ENCODE results near the gene MGAT5.

Gene MGAT5

DNA sequence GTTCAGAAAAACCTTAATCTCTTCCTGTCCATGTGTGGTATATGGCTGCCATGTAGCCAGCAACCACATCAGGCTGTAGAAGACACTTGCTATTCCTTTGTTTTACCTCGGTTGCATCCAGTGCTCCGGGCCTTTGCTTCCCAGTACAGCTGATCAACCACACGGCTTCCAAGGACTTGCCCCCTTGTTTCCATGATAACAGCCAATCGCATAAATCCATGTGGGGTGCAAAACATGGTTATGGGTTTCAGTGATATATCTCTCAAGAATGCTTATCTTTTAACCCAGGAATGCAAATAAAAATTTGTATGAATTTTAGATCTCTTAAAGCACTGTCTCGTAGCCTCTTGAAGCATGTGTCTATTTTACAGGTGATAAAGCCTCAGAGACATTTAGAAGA lies 118.3 kb downstream of the MGAT5 start:
- DNase-seq = no peak

DNA sequence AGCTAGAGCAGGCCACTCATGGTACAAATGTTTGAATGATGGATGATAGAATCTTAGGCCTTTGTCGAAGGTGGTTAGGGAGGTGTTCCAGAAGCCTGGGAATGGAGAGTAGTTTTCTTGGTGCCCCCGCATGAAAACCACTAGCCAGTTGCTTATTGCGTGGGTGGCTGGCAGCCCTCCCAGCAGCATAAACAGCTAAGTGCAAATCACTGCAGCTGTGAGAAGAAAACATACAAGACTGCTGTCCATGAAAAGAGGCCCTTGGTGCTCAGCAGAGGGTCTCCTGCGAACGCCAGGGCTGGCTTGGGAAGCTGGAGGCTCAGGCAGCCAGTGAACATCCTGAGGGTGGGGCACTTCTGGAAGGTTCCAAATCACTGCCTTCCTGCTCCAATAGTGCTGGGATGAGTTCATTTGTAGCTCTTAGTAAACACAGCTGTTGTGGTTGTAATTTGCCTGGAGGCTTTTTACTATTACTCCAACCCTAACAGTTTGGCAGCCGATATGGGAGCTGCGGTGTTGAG lies 118.8 kb downstream of the MGAT5 start:
- DNase-seq = no peak

DNA sequence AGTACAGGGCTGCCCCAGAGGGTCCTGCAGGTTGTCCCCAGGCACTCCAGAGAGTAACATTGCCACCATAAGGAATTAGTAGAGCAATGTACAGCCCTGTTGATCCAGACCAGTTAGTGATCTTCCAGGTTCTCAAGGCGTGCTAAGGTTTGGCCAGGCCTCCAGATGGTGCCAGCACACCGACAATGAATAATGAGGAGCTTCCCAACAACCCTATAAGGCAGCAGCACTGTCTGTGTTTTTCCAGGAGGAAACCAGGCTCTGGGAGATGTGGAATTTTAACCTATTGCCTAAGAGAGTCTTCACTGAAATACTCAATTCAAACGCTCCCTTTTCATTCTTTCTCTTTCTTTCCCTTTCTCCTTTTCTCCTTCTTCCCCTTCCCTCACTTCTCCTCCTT lies 122.1 kb downstream of the MGAT5 start:
- DNase-seq = no peak

DNA sequence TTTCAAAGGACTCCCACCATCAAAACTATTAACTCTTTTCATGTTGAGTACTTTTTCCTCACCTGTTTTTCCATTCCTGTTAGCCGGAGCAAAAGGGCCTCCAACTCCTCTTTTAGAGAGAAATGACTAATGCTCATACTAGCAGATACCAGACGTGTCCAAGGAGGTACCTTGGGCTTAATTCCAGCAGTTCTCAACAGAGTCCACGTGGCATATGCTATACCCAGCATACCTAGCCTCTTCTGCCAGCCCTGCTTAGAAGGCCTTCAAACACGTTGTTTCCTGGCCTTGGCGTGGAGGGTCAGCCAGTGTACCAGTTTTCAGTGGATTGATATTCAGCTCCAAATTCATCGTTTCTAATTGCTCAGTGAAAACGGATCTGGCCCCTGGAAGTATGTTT lies 123.9 kb downstream of the MGAT5 start:
- DNase-seq = no peak

DNA sequence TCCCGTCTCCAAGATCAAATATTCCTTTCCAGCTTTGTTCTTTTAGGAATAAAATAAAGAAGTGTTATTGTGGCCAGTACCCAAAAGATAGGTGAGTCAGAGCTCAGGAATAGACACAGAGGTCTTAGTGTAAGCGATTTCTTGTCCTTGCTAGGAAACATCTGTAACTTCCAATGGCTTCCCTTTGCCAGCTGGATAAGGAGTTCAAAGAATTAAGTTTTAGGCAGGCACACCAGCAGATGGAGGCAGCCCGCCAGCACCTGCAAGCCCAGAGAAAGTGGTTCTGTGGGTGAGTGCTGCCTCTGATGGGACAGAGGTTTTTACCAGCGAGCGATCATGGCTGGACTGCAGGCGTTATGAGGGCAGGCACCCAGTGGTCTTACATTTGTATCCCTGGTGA lies 125.4 kb downstream of the MGAT5 start:
- DNase-seq = no peak

DNA sequence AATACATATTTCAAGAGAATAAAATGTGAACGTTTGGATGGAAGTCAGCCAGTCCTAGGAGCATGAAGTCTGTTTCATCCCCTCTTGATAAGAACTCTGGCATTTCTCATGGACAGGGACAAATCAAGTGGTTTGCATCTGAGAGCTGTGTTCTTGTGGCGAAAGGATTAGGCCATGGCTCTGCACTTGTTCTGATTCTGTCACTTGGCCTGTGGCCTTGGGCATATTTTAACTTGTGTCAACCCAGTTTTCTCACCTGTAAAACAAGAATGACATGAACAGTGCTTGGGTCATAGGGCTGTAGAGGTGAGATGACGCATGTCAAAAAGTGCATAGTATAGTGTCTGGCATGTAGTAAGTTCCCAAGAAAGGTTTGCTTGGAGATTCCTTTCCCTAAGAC lies 125.8 kb downstream of the MGAT5 start:
- DNase-seq = no peak

DNA sequence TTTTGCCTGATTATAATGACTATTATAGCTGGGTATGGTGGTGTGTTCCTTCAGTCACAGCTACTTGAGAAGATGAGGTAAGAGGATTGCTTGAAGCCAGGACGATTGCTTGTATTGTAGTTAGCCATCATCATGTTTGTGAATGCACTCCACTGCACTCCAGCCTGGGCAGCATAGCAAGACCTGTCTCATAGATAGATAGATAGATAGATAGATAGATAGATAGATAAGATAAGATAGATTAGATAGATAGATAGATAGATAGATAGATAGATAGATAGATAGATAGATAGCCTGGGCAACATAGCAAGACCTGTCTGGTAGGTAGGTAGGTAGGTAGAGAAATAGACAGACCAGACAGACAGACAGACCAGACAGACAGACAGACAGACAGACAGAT lies 127.3 kb downstream of the MGAT5 start:
- no peak for DNase-seq

DNA sequence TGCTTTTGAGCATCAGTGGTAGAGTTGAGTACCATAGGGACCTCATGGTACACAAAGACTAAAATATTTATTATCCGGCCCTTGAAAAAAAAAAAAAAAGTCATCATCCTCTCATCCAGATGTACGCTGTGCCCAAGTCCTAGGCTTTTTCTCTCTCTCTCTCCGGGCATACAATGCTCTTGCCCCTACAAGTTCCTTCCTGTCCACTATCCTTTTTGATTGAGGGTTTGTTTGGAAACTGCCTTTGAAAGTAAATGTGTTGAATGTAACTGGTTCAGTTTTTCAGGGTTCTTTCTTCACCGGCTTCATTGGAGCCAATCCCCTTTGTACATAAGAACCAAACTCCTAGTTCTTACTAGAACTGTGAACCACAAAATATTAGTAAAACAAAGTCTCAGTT lies 130.3 kb downstream of the MGAT5 start:
- DNase-seq = no peak

DNA sequence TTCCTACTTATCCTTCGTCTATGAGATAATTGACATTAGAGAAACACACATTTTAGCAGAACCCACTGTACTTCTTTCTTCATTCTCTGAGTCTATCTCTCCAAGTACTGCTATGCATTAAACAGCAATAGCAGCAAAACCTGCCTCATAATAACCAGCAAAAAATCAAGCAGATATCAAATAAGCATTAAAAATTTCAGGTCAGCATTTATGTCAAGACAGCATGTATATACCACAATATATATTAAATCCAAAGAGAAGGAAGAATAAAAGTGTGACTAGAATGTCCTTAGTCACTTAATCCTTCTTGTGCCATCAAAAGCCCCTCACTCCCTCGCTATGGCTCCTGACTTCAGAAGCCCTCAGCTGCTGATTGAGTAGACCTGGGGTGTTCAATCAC lies 131.3 kb downstream of the MGAT5 start:
- no peak for DNase-seq

DNA sequence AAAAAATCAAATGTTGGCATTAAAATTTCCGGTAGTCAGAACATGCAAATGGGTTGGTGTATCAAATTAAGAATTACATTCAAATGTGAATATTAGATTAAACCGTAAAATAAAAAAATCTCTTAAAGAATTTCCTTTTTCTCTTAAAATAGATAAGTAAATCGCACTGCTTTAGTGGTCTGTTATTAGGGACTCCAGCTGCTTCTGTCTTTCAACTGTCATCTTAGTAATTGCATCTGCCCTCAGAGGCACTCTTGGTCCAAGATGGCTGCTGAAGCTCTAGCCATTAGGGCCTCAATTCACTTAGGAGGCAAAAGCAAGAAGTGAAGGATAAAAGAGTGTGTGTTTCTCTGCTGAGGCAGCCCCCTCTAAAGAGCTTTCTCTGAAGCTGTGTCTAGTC lies 132.4 kb downstream of the MGAT5 start:
- no peak for DNase-seq

DNA sequence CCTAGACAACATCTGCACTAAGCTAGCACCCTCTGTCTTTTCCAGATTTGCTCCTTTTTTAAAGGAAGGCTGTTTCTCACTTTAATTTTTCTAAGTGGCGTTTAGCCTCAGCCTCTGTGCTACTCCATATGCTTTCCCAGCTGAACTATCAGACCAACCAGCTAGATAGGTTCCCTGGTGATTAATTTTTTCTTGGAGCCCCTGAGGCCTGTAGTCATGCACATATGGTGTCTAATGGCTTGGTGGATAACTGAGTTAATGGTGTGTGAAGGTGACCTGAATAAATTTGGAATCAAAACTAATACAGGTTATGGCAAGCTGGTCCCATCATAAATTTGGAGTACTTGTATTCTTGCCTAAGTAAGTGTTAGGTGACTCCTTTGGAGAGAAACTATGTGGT lies 135.5 kb downstream of the MGAT5 start:
- no peak for DNase-seq

DNA sequence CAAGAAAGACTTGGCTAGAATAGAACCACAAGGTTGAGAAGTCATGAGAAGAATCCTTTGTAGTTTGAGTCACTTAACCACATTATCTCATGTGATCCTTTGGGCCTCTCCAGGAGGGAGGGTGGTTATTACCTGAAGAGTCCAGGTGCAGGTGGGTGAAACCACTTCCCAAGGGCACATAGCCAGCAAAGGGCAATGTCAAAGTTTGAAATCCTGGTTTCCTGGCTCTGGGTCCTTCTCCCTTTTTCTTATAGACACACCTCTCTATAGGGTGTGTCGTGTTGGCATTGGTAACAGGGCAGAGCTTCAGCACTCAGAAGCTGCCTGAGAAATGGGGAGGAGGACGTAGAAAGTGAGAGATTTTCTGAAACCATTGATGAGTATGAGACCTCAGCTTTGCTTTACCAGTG lies 137.9 kb downstream of the MGAT5 start:
- DNase-seq = no peak

DNA sequence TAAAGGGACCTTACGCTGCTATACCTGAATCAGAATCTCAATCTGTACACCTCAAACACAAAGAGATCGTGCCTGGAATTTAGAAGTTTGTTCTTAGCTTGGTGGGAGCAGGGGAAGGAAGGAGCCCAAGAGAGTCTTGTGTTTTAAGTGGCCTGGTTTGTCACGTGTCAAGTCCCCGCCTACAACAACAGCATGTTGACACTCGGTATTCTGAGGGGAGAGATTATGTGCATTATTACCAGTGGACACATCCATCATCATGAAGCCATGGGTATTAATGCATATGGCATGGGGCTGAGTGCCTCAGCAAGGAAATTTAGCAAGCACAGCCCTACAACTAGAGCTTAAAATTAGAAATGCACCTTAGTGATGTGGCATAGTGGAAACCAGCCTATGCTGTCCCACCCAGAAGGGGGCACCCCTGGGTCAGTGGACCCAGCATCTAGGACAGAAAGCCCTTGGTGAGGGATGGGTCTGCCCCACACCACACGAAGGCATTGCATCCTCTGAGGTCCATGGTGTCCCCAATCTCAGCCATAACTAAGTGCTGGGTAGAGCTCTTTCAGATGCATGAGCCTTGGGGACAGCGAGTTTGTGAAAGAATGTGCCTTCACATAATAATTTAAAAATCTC lies 138.7 kb downstream of the MGAT5 start:
- no peak for DNase-seq

DNA sequence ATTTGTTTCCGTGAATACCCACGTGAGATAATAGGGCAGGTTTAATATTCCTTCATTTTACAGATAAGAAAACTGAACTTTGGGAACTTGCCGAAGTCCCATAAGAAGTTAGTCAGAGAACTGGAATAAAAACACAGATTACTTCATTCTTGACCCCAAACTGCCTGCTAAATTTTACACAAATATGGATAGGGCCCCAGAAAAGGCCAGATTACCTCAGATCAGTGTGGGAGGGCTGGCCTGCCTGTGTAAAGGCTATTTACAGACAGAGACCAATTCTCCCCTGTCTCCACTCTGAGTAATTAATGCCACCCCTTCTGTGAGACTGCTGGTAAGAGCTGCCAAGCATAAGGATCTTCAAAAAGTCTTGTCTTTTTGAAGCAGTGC lies 139.2 kb downstream of the MGAT5 start:
- DNase-seq = no peak

DNA sequence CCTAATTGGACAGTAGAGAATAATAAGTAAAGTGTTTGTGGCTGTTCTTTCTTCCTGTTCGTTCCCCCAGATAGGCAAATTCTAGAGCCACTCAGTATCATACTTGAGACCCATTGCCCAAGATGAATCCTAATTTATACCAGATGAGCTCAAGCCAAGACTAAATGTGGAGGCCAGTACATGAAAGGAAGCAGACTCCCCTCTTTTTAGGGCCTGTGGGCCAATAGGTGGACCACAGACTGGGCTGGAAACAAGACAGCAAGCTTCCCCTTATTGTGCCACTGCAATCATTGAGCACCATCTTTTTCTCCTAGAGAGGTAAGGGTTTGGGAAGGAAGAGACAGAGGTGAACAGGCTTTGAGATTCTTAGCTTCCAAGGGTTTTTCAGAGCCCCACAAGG lies 141.9 kb downstream of the MGAT5 start:
- no peak for DNase-seq

DNA sequence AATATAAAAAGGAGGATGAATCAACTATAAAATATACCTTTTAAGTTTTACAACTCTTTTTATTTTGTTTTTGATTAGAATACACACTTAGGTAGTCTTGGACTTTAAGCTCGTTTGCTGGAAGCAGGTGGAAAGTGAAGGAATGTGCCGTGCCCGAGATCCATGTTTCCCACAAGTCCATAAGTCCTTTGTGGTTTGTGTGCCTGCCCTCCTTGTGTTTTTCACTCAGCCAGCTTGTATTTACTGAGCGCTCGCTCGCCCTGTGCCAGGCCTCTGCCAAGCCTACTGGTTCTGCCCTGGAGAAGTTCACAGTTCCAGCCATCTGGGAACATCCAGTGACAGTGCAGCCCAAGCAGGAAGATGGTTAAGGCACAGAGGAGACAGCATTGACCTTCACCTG lies 142.6 kb downstream of the MGAT5 start:
- no peak for DNase-seq

DNA sequence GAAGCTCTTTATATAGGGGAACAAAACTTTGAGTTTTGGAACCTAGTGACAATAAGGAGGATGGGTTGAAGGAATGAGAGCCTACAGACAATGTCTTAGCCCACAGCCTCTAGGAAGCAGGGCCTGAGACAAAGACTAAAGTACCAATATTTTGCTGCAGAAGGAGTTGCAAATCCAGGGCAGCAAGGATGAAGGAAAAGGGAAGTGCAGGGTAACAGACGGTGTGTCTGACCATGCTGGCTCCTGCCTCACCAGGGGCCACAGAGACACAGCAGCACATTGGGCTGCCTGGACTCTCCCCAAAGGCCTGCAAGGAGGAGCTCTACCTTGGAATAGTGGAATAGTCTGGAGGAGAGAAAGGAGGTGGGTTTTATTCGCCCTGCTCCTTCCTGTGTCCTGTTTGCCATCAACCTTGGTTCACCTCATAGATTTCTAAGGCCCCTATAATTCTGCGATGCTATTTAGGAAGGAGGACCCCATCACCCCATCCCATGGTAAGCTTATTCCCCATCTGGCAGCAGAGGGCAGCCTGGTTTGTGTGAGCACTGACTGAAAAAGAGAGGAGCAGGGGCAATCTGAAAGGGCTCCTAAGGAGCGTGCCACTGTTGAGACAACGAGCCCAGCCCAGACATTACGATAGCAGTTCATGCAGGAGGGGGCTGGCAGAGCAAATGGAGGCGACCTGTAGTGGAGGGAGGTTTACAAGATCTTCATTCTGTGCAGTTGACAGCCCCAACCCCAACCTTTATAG lies 143.4 kb downstream of the MGAT5 start:
- no peak for DNase-seq

DNA sequence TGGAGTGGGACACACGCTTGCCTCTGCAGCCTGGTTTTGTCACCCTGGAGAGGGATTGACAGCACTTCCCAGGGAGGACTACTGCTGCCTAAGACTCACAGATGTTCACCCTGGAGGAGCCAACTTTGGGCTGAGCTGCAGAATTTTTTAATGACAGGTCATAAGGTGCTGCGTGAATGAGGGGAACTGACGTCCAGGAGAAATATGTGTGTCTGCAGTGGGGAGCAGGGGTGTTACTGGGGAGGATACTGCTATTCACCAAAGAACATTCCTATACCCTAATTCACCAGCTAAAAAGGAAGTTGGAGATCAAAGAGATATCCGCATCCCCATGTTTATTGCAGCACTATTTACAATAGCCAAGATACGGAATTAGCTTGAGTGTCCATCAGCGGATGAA lies 144.4 kb downstream of the MGAT5 start:
- DNase-seq = no peak

DNA sequence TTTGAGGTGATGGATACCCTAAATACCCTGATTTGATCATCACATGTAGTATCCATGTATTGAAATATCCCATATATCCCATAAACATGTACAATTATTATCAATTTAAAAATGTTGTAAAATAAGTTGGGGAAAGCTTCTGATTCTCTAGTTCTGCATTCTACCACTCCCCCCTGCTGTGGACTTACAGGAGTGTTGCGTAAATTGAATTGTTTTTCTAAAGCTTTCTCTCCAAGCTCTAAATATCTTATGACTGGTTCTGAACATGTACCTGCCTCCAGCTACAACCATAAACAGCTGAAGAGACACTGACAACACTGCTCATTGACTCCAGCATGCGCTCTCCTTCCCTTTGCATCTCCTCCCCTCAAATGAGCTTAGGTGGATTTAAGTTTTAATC lies 145.2 kb downstream of the MGAT5 start:
- no peak for DNase-seq

DNA sequence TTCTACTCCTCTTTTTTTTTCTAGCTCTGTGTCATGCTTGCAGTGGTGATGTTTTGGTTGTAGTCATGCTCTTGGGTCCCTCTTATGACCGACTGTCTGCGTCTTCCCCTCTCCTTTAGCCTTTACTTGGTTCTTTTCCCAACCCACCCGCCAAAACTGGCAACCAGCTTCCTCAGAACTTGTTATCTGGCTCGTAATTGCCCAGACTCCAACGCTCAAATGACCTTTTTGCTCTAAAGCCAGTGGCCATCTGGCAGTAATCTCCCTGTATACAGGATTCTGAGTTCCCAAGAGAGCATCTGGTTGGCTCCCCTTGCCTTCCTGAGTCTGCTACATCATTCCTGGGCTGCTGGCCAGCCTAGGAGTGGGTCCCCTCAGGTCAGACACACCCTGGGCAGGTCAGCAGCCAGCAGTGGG lies 147.2 kb downstream of the MGAT5 start:
- no peak for DNase-seq

DNA sequence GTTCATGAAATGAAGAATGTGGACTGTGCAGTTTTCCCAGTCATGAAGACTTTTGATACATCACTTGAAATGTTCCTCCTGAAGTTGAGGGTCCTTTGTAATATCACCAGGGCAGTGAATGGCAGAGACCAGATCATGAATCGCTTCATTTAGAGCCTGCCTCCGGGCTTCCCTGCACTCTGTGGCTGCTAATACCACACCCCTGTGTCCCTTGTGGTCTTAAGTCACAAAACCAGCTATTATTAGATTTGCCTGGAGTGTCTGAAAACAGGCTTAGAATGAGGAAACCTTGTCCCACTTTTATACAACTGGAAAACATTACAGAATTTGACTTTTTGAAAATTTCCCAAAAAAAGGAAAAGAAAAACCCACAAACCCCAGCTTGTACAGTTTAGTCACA lies 147.9 kb downstream of the MGAT5 start:
- no peak for DNase-seq

DNA sequence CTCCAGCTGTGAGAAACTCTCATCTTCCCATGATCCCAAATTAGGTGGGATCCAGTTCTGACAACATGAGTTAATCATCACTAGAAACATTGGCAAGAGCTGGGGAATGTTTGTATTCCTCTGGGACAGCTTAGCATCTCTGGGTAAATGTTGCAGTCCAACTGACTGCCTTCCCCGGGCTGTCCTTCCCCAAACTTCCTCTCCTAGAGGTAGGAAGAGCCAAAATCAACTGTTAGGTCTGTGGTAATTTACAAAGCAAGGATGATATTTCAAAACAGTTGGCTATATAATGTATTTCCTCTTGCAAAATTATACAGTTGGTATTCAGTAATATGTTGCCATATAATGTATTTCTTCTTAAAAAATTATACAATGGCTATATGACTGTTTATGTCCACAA lies 148.5 kb downstream of the MGAT5 start:
- DNase-seq = no peak

DNA sequence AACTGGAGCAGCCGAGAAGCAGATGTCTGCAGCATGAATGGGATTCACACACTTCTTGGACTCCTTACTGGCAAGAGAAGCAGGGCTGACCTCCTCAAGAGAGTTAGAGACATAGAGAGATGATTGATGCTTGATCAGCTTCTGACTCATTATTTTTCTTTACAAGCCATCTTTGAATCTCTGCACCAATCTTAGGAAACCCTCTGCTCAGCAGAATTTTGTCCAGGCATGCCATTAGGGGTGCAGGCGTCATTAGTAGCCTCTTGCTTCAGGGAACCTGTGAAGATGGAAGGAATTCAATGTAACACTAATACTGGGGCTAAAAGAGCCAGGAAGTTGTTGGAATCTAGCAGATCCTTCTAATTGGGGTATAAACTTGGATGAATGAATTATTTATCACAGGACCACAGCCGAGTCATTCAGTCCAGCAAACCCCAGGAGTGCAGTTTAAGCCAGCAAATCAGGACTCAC lies 151.8 kb downstream of the MGAT5 start:
- no peak for DNase-seq

DNA sequence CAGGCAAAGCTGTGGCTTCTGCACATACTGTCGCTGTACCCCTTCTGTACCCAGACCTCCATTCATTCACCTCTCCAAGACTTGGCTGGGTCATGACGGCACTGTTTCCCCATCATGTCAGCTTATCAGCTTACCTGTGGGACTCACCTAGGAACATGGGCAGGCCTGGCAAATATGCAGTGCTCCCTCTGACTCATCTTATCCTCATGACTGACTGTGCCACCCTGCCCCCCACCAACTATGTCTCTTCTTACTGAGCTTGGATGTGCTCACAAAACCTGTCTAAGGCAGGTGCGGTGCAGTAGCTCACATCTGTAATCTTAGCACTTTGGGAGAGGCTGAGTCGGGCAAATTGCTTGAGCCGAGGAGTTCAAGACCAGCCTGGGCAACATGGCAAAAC lies 152.4 kb downstream of the MGAT5 start:
- DNase-seq = no peak

DNA sequence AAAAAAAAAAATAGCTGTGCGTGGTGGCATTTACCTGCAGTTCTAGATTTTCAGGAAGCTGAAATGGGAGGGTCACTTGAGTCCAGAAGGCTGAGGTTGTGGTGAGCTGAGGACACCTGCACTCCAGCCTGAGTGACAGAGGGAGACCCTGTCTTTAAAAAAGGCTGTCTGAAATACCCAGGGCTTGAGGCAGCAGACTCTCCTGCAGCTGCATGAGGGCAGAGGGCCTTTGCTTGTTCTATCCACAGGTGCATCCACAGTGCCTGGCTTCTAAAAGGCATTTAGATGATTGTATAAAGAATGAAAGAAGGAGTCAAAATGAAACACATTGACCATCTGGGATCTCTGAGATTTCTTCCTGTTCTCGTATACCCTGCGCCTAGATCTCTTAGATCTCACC lies 152.9 kb downstream of the MGAT5 start:
- no peak for DNase-seq
